Measurements from ENCODE around the gene RPS5.

RPS5 gene

GRCh38 chr19:58386576-58387337, at the start of gene RPS5:
Gene RPS5 (plus strand): TSS chr19:58387269. CDS start chr19:58388138, 869 bp downstream.
- H3K79me2 ChIP-seq (ENCODE audit: insufficient read depth, low read length), result peaks cover 65% of the 10 kb centered on the region
- peaks cover 40% of the 10 kb centered on the region for H3K36me3 ChIP-seq (ENCODE audit: insufficient read depth, low read length)
- H3K27ac ChIP-seq (ENCODE audit: low read length), result peak within 1 kb of the TSS; percentile 97
- peak within 1 kb of the TSS; percentile 84 for H2AFZ ChIP-seq (ENCODE audit: low read depth, low read length)
- H3K4me2 ChIP-seq (ENCODE audit: insufficient read depth, low read length), result peak within 1 kb of the TSS; percentile 92
- ATAC-seq (ENCODE audit: insufficient read depth, low read depth), result peak; percentile 87
- peak within 1 kb of the TSS; percentile 75 to 92 for H3K4me3 ChIP-seq (ENCODE audit: low read depth in 1 of 2, low read length in 2 of 2)
- no peaks in the 10 kb centered on the region for H3K27me3 ChIP-seq (ENCODE audit: insufficient read depth, low read length, poor library complexity)
- H4K20me1 ChIP-seq (ENCODE audit: insufficient read depth, low read length), result peaks cover 27% of the 10 kb centered on the region
- no peak for TF ChIP-seq CTCF (IDR thresholded peaks at IDR 0.05; ENCODE audit: borderline replicate concordance, extremely low read depth, low read length, poor library complexity, severe bottlenecking)
- no peak for TF ChIP-seq EZH2 (IDR thresholded peaks at IDR 0.05; ENCODE audit: borderline replicate concordance, low read depth, low read length, severe bottlenecking)
- peak within 1 kb of the TSS; percentile 99 for H3K9ac ChIP-seq (ENCODE audit: low read depth, low read length)
- peak; percentile 98 for DNase-seq
- peaks cover 52% of the 10 kb centered on the region for H3K4me1 ChIP-seq (ENCODE audit: insufficient read depth, low read length)
- H3K9me3 ChIP-seq (ENCODE audit: insufficient read depth, low read length, severe bottlenecking), result no peaks in the 10 kb centered on the region

- TF ChIP-seq EZH2 (IDR thresholded peaks at IDR 0.05; ENCODE audit: borderline replicate concordance, low read depth, low read length, severe bottlenecking) (no peak), CTCF (IDR thresholded peaks at IDR 0.05; ENCODE audit: borderline replicate concordance, extremely low read depth, low read length, poor library complexity, severe bottlenecking) (no peak)
- H3K4me1 ChIP-seq (ENCODE audit: insufficient read depth, low read length), result no peaks in the 10 kb centered on the region
- H3K79me2 ChIP-seq (ENCODE audit: insufficient read depth, low read length), result peaks cover 4% of the 10 kb centered on the region; the same call in 1 of the 2 replicates
- peaks cover 62% of the 10 kb centered on the region for H3K36me3 ChIP-seq (ENCODE audit: insufficient read depth, low read length)
- no peak overlapping the region for H2AFZ ChIP-seq (ENCODE audit: low read depth, low read length)
- no peak overlapping the region for H3K4me2 ChIP-seq (ENCODE audit: insufficient read depth, low read length)
- H3K27me3 ChIP-seq (ENCODE audit: insufficient read depth, low read length, poor library complexity), result no peaks in the 10 kb centered on the region
- ATAC-seq (ENCODE audit: insufficient read depth, low read depth), result no peak
- H3K4me3 ChIP-seq (ENCODE audit: low read depth in 1 of 2, low read length in 2 of 2), result no peak overlapping the region
- H3K9me3 ChIP-seq (ENCODE audit: insufficient read depth, low read length, severe bottlenecking), result no peaks in the 10 kb centered on the region
- H3K27ac ChIP-seq (ENCODE audit: low read length), result no peak overlapping the region
- no peak overlapping the region for H3K9ac ChIP-seq (ENCODE audit: low read depth, low read length)
- peaks cover 4% of the 10 kb centered on the region; the same call in 1 of the 2 replicates for H4K20me1 ChIP-seq (ENCODE audit: insufficient read depth, low read length)
- no peak for DNase-seq
Observed at GRCh38 chr19:58338336-58338735, 48.7 kb upstream of the RPS5 start.

- Histone ChIP-seq H3K27me3 (ENCODE audit: insufficient read depth, low read length, poor library complexity) (no peaks in the 10 kb centered on the region), H3K9me3 (ENCODE audit: insufficient read depth, low read length, severe bottlenecking) (no peaks in the 10 kb centered on the region), H3K36me3 (ENCODE audit: insufficient read depth, low read length) (peaks cover 62% of the 10 kb centered on the region), H3K4me3 (ENCODE audit: low read depth in 1 of 2, low read length in 2 of 2) (no peak overlapping the region), H4K20me1 (ENCODE audit: insufficient read depth, low read length) (peaks cover 4% of the 10 kb centered on the region; the same call in 1 of the 2 replicates), H3K9ac (ENCODE audit: low read depth, low read length) (no peak overlapping the region), H3K79me2 (ENCODE audit: insufficient read depth, low read length) (peaks cover 4% of the 10 kb centered on the region; the same call in 1 of the 2 replicates), H3K4me1 (ENCODE audit: insufficient read depth, low read length) (no peaks in the 10 kb centered on the region), H3K27ac (ENCODE audit: low read length) (no peak overlapping the region), H3K4me2 (ENCODE audit: insufficient read depth, low read length) (no peak overlapping the region), H2AFZ (ENCODE audit: low read depth, low read length) (no peak overlapping the region)
- TF ChIP-seq EZH2 (IDR thresholded peaks at IDR 0.05; ENCODE audit: borderline replicate concordance, low read depth, low read length, severe bottlenecking) (no peak), CTCF (IDR thresholded peaks at IDR 0.05; ENCODE audit: borderline replicate concordance, extremely low read depth, low read length, poor library complexity, severe bottlenecking) (peak; percentile 43)
- peak; percentile 56 for ATAC-seq (ENCODE audit: insufficient read depth, low read depth)
- no peak for DNase-seq
Observed at GRCh38 chr19:58338825-58339558, 48.1 kb upstream of the RPS5 start.
